AML-193 (cell line): ENCODE measurements around the gene PGAM5.

Experiments used
- DNase-seq, 2 experiments: peaks; one replicate each; lab custom pipeline; 2025; lab: John Stamatoyannopoulos, UW

PGAM5 gene

GRCh38 chr12:132720606-132721345, 10.1 kb downstream of the PGAM5 start:
- no peak for DNase-seq

- no peak for DNase-seq
Measured at GRCh38 chr12:132723015-132723763, 12.5 kb downstream of the PGAM5 start.

DNA sequence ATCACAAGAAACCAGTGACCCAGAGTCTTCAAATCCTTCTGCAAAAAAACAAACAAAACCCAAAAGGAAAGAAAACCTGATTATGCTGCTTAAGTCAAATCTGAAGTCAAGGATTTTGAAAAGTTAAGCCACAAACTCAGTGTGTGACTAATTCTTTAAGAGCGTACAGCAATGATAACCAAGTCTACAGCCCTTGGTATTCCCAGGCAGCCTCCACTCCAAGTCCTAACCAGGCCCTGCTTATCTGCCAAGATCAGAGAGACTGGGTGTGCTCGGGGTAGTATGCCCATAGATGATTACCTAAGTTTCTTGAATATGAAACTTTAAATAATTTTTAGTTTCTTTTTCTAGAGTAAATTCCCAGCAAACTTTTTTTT, 13.1 kb downstream of the PGAM5 start:
- DNase-seq, result no peak

DNA sequence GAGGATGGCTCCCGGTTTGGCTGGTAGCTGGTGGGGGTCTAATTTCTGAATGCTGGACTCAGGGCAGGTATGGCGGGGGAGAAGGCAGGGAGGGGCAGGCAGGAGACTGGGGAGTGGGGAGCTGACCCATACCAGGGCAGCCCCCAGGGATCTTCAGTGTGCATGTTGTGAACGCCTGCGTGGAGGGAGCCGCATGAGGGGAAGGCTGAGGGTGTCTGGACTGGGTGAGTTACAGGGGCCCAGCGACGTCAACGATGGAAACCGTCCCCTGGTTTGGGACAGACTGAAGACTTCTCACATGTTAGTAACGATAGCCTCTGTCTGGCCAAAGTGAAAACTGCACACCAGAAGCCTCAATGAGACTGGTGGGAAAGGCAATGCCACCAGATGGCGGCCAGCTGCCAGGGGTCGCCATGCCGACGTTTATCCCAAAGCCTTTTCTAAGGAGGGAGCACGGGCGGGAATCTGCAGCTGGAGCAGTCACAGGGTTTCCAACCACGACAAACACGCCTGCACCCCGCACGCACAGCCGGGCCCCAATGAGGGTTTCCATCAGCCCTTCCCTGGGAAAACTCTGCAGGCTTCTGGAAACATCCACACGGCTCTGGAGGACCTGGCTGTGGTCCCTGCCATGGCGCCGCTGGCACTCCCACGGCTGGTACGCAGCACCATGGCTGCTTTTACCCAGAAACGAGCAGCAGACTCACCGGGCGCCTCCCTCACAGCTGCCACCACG, 14.0 kb downstream of the PGAM5 start:
- DNase-seq, result no peak

- DNase-seq, result no peak
Measured at GRCh38 chr12:132726386-132726785, 15.7 kb downstream of the PGAM5 start.

- no peak for DNase-seq
Measured at GRCh38 chr12:132727091-132727794, 16.6 kb downstream of the PGAM5 start.

- no peak for DNase-seq
Measured at GRCh38 chr12:132728502-132728901, 17.9 kb downstream of the PGAM5 start.

DNA sequence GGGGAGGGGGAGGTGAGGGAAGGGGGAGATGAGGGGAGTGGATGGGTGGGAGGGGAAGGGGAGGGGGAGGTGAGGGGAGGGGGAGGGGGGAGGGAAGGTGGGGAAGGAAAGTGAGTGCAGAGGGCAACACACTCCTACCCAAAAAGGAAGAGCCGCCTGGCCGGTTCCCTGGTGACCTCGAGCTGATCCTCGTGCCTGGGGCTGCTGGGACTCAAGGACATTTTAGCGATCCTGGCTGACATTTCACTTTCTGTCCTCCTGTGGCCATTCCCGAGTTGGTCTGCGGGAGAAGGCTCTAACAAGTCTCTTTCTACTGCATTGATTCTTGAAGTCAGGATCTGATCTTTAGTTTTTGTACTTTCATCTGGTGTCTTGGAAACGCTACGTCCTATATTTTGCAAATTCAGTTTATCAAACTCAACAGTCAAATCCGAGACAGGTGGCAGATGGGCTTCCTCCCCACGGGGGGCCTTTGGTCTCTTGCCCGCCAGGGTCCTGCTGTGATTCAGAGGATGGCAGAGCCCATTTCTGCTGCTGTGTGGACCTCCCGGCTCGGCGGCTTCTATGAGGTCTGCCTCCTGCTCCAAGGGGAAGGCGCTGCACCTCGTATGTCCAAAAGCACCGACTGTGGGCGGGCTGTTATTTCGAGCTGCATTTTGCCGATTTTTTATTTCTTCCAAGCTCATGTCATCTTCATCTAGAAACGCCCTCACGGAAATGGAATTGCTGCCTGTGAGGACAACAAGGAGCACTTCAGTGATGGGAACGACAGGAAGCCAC, 19.1 kb downstream of the PGAM5 start:
- no peak for DNase-seq

GRCh38 chr12:132730353-132730752, 19.7 kb downstream of the PGAM5 start:
- no peak for DNase-seq

DNA sequence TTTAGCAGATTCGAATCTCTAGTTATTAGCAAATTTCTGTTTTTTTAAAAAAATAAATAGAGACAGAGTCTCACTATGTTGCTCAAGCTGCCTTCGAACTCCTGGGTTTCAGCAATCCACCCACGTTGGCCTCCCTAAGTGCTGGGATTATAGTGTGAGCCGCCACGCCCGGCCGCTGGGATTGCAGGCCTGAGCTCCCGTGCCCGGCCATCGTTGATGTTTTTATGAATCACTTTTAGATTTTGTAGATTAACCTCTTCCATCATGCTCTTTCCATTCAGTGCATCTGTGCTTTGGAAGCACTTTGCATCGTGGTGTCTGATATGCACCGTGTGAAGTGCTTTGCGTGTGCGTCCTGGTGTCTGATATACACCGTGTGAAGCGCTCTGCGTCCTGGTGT, 20.9 kb downstream of the PGAM5 start:
- no peak for DNase-seq

DNA sequence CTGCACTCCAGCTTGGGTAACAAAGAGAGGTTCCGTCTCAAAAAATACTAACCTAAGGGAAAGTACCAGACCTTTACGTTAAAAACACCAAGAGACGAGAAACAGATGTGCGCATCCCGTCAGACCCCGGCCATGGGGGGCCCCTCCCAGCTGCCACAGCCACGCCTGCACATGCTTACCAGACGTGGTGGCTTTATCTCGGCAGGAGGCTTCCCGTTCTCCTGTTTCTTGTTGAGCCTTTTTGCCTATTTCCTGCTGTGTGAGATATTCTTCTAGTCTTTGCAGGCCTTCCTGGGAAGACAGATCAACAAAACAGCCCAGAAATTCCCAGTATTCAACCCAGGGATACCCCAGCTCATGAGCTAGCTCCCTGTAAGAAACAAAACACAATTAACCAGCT, 23.6 kb downstream of the PGAM5 start:
- DNase-seq, result no peak

- no peak for DNase-seq
Measured at GRCh38 chr12:132735496-132735895, 24.9 kb downstream of the PGAM5 start.

DNA sequence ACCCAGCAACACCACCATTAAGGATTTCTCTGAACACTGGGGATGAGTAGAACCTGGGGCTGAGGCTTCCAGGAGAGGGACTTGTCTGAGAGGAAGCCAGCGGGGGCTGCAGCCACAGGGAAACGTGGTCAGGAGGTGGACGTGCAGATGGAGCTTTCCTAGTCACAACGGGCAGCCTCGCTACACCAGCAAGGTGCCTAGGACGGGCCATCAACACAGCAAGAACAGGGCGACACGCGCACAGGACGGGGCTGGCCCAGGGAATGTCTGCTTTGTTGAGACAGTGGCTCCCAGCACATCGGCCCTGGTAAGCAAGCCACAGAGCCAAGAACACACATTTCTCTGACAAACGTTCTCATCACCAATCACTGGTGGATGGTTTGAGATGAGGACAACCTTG, 25.7 kb downstream of the PGAM5 start:
- DNase-seq, result no peak

- DNase-seq, result no peak
Measured at GRCh38 chr12:132736913-132737312, 26.3 kb downstream of the PGAM5 start.

DNA sequence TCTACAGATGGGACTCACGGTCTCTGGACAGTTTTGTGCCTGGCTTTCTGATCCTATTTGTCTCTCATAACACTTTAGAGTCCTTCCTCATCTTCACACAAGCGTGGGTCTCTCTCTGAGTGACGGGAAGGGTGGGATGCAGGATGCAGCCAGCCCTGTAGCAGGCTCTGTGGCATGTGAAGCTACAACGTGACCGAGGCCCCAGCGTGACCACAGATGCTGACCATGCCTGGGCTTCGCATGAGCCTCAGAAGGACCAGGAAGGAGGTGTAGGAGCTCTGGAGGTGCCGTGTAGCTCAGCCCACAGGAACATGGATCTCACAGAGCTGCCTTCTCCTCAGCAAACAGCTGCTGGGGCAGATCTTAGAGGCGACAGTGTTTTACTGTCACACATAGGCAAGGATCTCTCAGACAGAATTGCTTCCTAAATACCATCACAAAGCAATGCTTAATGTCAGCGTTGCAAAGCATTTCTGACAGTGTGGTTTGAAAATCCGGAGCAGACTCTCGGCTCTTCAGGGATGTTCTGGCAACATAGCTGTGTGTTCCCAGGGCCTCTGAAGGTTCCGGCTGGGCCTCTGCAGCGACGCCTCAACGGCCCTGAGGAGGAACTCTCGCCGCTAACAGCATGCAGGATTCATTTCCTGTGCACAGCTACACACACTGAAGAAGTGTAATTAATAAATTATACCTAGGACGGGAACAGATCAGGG, 29.1 kb downstream of the PGAM5 start:
- DNase-seq, result no peak

DNA sequence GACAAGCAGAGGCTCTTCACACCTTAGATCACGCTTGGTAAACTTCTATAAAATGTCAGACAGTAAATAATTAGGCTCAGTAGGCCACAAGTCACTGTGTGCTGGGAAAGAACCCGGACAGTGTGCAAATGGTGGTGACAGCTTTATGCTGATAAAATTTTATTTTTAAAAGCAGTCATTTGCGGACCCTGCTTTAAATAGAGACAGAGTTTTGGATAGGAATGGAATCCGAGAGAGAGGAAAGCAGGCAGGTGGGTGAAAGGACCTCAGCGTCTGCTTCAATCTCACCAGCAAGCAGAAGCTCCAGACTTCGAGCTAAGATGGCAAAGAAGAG, 29.6 kb downstream of the PGAM5 start:
- no peak for DNase-seq

DNA sequence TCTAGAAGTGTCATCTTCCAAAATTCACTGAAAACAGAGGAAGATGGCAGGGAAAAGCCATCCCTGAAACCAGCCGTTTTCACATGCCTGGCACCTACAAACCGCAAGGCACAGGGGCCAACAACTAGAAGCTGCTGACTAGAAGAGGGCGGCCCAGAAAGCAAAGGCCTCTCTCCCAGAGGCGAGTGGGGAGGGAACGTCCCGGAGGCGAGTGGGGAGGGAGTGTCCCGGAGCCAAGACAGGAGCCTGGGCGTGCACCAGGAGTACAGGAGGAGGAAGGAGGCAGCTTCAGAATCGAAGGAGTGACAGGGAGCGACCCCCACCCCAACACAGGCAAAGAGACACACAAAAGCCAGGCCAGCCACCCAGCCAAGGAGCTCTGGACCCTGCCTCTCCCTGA, 30.0 kb downstream of the PGAM5 start:
- no peak for DNase-seq

- no peak for DNase-seq
Measured at GRCh38 chr12:132741620-132742019, 31.0 kb downstream of the PGAM5 start.

- no peak for DNase-seq
Measured at GRCh38 chr12:132743831-132744230, 33.2 kb downstream of the PGAM5 start.

- no peak for DNase-seq
Measured at GRCh38 chr12:132746613-132747012, 36.0 kb downstream of the PGAM5 start.

- no peak for DNase-seq
Measured at GRCh38 chr12:132747395-132747794, 36.8 kb downstream of the PGAM5 start.
